ENCODE results near the gene CDO1.
"Not testable (repeated sequence)": the region's sequence is repeated elsewhere in the genome, so short reads cannot be mapped to it uniquely, and the experiment has no call there.

The CDO1 gene

GRCh38 chr5:115825948-115826347 lies 9.5 kb upstream of the CDO1 start:
- no peak for DNase-seq

GRCh38 chr5:115824983-115825382 lies 8.5 kb upstream of the CDO1 start:
- not testable (repeated sequence) for DNase-seq

GRCh38 chr5:115820846-115821245 lies 4.4 kb upstream of the CDO1 start:
- DNase-seq = no peak

GRCh38 chr5:115818821-115819220 lies 2.4 kb upstream of the CDO1 start:
- DNase-seq = no peak

GRCh38 chr5:115817386-115817785 lies 927 bp upstream of the CDO1 start:
- no peak for DNase-seq

GRCh38 chr5:115815693-115816225 lies 700 bp downstream of the CDO1 start:
- no peak for DNase-seq

GRCh38 chr5:115815006-115815692 lies 1.3 kb downstream of the CDO1 start:
- DNase-seq = no peak

GRCh38 chr5:115813719-115814118 lies 2.7 kb downstream of the CDO1 start:
- no peak for DNase-seq

- no peak for DNase-seq
These were observed 4.1 kb downstream of the CDO1 start for GRCh38 chr5:115812372-115812771.

- DNase-seq = no peak
These were observed 5.1 kb downstream of the CDO1 start for GRCh38 chr5:115811406-115811805.

GRCh38 chr5:115810761-115811160 lies 5.7 kb downstream of the CDO1 start:
- DNase-seq = no peak

- no peak for DNase-seq
These were observed 6.5 kb downstream of the CDO1 start for GRCh38 chr5:115809946-115810345.

GRCh38 chr5:115808066-115808465 lies 8.4 kb downstream of the CDO1 start:
- DNase-seq = not testable (repeated sequence)

GRCh38 chr5:115807654-115808052 lies 8.8 kb downstream of the CDO1 start:
- no peak for DNase-seq

GRCh38 chr5:115806986-115807653 lies 9.3 kb downstream of the CDO1 start:
- DNase-seq = no peak

- DNase-seq = no peak
These were observed 14.5 kb downstream of the CDO1 start for GRCh38 chr5:115801984-115802383.

GRCh38 chr5:115801152-115801551 lies 15.3 kb downstream of the CDO1 start:
- no peak for DNase-seq

GRCh38 chr5:115800108-115800507 lies 16.4 kb downstream of the CDO1 start:
- no peak for DNase-seq

GRCh38 chr5:115798252-115798651 lies 18.2 kb downstream of the CDO1 start:
- DNase-seq = no peak

- DNase-seq = no peak
These were observed 19.8 kb downstream of the CDO1 start for GRCh38 chr5:115796656-115797055.

GRCh38 chr5:115795700-115796099 lies 20.8 kb downstream of the CDO1 start:
- no peak for DNase-seq

GRCh38 chr5:115788440-115788839 lies 28.0 kb downstream of the CDO1 start:
- DNase-seq = no peak

- DNase-seq = no peak
These were observed 29.0 kb downstream of the CDO1 start for GRCh38 chr5:115787426-115787825.

GRCh38 chr5:115785381-115786065 lies 30.9 kb downstream of the CDO1 start:
- no peak for DNase-seq
